Activated CD8-positive, alpha-beta memory T cell treated with anti-CD3 and anti-CD28 coated beads for 48 hours (primary cell): ENCODE results near the gene SULT1C2.

Experiments used
- DNase-seq, 3 experiments: peaks; one replicate each; pipeline ENCODE4 v3.0.0-alpha.2; 2020; ENCODE audit warnings: low read depth in 2 of 3, low spot score in 2 of 3

SULT1C2 gene

DNA sequence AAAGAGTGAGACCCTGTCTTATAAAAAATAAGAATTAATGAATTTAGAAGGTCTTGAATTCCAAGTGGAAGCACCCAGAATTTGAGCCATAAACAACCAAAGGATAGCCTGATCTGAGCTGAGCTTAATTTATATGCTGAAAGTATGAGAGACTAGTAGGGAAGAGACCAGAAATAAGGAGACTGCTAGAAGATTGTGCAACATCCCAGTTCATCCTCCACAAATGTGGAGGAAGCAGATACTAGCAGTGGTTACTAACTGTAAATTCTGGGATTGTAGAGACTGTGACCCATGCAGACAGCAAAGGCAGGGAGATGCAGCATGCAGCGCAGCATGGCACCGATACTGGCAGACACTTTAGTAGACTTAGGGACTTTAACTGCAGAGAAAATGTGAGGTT lies 1.5 kb upstream of the SULT1C2 start:
- no peak for DNase-seq

DNA sequence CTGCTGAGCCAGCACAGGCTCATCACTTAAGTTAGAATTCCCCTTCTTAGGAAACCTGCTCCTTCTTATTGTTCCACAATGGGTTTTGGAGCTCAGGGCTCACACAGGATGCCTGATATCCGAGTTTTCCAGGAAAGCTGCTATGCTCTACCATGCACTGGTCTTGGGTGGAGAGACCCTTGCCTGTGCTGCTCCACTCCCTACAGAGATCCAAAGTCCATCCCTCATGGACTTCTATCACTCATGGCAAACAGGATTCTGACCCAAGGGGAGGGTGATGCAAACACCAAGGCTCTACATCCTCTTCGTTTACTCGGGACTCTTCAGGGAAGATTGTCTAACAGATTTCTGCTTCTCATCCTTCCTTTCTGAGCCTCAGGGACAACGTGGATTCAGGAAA lies 5.2 kb downstream of the SULT1C2 start:
- DNase-seq, result no peak

DNA sequence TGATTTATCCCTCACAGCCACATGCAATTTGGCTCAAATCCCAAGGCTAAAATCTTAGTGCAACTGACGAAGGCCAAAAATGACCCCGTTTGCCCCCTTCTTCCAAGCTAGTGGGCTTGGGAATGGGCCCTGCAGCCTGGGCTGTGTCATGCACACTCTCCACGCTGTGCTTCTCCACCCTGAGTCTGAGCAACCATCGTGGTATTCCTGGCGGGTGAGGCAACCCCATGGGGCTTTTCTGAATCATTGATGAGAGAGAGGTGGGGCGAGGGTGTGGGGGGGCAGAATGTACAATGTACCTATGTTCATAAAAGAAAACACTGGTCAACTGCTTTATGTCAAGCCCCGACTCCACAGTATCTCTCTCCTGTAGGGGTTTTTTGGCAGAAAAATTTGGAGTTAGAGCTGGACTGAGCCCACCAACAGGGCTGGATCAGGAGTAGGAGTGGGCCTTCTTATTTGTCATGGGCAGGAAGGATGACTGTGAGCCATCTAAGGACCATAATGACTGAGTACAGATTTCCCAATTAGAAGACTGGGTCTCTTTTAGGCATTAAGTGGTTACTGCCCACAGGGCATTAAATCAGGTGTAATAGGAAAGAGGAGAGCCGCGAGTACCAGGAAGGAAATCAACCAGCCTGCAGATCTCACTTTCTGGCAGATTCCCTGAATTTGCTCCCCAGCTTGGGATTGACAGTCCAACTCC lies 8.9 kb downstream of the SULT1C2 start:
- DNase-seq, result no peak

DNA sequence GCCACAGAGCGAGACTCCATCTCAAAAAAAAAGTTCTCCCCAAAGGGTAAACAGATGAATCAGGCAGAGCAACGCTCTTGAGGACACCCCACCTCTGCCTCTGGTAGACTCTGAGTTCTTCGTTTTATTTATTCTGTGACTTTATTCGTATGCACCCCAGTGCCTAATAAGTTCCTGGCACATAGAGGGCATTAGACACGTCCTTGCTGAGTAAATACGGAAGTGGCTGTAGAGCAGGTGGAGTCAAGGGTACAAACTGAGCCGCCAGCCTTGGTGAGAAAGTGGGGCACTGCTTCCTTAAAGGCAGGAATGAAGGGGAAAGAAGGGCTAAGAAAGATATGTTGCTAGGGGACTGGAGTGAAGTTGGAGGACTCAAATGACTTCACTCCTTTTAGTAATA lies 12.9 kb downstream of the SULT1C2 start:
- DNase-seq, result no peak

DNA sequence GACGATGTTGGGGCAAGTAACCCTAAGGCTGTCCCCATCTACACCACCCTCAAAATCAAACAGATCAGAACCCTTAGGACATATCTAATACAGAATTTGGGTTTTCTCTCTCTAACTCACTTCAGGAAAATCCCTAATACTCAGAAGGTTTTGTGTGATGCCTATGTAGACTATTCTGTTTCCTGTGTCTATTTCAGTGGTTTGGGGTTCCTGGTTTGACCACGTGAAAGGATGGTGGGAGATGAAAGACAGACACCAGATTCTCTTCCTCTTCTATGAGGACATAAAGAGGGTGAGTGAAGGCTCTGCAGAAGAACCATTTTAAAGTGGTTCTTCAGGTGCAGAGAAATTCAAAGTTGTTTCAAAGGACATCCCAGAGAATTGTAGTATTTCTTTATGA lies 16.3 kb downstream of the SULT1C2 start:
- no peak for DNase-seq

DNA sequence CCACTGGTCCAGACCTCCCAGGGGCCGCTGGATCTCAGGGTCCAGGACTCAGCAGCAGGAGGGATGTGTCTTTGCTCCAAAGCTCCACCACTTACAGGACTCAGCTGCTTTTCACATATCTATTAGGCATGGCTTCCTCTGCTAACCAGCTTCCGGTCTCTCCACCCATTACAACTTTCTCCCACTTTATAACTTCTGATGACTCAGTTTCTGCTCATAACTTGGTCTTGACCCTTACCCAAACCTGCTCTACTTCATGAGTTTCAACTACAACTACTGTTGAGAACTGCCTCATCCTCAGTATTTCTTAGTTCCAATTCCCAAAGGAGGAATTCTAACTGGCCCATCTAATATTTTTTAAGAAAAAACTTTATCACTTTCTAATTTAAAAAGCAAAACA lies 17.2 kb downstream of the SULT1C2 start:
- DNase-seq, result no peak

DNA sequence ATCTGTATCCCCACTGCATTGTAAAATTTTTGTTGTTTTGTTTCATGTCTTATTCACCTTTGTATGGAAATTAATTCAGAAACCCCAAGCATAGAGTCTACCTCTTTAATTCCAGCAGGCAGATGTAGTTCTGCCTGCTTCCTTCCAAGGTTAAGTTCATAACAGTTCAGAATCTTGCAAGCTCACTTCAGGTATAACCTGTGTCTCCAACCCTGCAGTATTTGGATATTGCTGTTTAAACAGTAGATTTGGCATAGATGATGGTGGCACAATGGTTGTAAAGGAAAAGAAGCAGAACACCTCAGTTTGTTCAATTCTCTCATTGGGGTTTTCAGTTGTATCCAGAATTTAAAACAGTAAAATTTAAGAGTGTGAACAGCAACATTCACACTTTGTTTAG lies 21.2 kb downstream of the SULT1C2 start:
- DNase-seq, result no peak

DNA sequence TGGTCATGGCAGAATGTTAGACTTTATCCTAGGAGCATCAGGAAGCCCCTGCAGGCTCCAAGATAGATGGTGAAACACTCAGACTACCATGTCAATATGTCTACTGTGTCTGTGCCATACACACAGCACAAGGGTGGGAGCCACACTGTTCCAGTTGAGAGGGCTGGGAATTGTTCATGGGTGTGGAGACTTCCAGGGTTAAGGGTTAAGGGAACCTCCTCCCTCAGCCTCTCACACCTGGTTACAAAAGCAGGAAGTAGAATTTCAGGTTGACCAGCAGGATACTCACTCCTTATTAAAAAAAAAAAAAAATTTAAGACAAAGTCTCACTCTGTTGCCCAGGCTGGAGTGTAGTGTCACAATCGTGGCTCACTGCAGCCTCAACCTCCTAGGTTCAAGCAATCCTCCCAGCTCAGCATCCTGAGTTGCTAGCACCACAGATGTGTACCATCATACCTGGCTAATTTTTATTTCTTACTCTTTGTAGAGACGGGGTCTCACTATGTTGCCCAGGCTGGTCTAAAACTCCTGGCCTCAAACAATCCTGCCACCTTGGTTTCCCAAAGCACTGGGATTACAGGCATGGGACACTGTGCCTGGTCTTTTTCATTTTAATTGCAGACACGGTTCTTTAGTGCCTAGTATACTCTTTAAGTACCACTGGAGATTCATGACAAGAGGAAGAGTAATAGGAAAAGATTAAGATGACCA lies 26.0 kb downstream of the SULT1C2 start:
- no peak for DNase-seq

DNA sequence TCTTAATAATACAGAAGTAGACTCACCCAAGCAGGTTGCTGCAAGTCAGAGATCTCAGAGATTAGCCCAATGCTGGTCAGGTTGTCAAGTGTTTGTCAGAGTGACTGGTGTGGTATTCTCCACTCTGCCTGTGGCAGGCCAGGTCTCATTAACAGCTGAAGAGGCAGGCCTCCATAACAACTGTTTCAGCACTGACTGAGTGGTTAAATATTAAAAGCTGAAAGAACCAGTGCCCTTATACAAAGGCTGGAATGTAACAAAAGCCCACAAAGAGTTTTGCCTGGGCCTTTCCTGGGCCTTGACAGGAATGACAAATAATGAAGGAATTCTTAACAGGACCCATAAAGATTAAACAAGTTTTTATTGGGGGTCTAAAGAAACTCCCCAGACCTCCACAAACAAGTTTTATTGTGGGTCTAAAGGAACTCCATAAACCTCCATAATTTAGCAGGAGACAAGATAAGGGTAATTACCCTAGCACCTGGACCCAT lies 26.8 kb downstream of the SULT1C2 start:
- DNase-seq, result no peak

DNA sequence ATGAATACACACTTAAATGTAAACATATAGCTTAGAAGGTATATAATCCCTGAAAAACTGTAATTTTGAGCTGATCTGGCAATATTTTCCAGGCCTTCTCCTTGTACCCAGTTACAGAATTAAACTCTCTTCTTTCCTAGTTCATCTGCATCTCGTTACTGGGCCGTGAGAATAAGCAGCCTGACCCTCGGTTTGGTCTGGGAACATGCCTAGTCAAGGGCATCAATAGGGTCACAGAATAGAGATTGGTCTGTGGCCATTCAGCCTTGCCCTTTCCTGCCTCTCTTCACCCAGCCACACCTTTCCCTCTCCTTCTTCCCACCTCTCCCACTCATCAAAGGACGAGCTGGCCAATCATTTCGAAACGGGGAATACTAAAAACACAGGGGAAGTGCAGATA lies 27.3 kb downstream of the SULT1C2 start:
- no peak for DNase-seq

DNA sequence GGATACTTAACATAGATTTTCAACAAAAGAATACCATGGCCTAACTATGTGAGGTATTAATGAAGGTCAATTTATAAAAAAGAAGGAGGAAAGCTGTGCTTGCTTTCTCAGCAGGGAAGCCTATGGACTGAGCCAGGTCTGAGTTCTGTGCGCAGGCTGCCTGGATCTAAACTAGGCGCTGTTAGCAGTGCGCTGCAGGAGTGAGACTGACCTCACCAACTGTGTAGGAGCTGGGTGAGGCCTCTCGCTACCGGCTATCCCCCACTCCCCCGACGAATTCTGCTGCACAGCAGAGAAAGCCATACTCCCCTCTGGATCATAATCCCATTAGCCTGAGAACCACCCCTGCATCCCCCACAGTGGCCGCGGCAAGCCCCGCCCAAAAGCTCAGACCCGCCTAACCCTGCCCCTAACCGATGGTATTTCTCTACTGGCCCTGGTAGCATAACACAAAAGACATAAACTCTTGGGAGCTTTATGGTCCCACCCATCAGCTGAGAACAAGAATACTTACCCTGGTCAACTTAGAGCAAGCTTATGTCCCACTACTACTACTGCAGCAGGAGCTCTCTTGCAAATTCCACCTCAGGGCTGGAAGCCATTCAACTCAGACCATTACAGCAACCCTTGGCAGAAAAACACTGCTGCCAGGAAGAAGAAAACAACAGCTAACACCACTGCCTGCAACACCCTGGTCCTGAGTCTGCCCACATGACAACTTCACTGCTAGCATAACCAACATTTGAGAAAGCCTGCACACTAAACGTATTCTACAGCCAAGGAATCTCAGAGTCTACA lies 28.0 kb downstream of the SULT1C2 start:
- DNase-seq, result no peak

DNA sequence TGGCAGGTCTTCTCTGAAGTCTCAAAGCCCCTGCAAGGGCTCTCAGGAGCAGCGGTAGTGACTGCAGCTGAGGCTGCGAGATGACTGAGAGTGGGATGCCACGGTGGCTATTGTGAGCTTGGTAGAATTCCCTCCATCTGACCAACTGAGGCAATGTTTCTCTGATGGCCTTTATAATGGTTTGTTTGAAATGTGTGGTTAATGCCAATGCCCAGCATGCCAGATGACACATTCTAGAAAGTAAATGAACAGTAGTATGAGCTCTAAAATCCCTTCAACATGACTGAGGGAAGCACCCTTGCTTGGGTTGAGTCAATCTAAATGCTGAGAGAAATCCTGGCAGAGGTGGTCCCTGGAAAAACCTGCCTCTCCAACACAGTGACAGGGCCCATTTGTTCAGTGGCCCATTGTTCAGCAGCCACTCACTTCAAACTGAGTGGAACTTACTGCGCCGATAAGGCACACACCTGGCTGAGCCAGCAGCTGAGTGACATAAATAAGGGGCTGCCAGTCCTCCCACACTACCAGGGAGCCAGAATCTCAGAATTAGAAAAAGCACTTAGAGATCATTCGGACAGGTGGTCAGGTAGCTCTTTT lies 31.7 kb downstream of the SULT1C2 start:
- DNase-seq, result no peak

DNA sequence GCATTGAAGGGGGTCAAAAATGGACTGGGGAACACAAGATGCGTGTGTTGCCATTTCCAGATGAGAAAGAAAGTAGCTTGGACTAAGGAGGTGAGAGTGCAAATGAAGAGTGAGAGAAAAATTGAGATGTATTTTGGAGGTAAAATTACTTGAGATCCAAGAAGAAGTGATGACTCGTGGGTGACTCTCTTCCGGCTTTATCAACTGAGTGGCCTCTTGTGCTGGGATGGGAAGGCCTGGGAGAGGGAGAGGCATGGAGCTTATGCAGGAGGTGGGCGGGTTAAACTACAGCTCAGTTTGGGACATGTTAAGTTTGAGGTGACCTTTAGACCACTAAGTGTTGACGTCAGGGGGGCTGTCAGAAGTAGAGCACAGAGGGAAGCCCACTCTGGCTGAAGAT lies 34.9 kb downstream of the SULT1C2 start:
- DNase-seq, result no peak

DNA sequence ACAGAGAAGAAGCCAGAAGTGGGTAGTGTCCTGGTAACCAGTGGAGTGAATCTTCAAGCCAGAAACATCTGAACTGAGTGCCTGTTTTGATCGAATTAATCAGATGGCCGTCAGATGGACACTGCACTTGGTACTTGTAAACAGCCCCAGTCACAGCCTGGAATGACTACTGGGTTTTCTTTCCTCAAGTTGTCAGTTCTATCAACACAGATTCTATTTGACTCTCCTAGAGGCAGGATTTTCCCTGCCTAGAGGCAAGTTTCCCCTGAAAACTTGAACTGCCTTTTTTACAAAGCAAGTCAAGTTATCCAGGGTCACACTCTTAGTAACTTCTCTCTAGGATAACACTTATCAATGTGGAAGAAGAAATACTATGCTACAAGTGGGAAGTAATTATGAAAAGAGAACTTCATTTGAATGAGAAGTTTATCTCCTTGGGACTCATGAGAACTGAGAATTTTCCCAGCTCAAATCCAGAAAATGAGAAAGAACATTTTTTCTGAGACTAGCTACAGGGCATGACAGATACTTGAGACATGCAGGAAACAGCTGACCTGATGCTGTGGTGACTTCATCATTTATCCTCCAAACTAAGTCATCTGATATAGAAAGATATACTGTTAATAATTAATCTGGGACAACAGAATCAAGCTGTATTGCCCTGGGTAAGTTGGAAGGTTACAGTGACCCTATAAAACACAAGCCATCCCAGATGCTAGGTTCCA lies 36.0 kb downstream of the SULT1C2 start:
- no peak for DNase-seq

DNA sequence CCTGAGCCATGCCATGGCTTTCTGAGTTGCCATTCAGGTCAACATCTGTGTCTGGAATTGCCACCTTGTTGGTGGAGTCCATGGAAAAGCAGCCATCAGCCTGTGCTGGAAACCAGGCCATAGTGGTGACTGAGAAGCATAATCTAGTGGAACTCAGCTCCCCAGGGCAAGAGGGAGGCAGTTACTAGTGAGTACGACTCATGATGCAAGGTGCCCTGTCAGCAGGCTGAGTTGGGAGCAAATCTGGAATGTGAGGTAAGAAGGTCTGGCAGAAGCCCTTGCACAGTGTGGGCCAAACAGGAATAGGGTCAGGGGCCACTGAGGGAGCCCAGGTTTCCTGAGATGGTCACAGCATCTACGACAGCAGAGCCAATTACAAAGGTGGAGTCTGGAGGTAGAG lies 37.1 kb downstream of the SULT1C2 start:
- DNase-seq, result no peak

DNA sequence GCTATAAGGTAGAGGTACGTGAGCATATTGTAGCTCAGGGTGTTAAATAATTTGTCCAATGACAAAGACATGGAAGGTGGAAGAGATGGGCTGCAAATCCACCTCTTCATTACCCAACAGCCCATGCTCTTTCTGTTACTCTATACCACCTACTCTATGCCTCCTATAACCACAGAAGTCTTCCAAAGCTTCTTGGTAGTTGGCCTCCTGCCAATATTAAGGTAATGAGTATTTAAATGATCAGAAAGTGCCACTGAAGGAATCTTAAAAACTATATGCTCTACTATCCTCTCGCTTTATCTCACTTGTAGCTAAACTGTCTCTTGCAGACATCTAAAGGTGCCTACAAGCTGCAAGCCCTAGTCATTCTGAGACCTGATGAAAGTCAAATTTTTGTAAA lies 41.1 kb downstream of the SULT1C2 start:
- DNase-seq, result no peak

DNA sequence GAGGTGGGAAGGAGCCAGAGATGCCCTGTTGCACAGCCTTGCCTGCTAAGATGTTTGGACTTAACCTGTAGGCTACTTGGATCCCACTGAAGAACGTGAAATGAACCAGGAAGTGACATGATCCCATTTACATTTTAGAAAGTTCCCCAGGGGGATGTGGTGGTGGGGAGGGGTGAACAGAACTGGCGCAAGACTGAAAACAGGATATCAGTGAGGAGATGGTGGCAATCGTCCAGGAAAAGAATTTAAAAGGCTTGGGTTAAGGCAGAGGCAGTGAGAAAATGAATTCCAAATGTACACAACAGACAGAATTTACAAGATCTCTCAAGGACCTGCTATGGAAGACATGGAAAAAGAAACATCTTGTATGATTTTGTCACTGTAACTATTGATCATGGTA lies 42.3 kb downstream of the SULT1C2 start:
- no peak for DNase-seq

DNA sequence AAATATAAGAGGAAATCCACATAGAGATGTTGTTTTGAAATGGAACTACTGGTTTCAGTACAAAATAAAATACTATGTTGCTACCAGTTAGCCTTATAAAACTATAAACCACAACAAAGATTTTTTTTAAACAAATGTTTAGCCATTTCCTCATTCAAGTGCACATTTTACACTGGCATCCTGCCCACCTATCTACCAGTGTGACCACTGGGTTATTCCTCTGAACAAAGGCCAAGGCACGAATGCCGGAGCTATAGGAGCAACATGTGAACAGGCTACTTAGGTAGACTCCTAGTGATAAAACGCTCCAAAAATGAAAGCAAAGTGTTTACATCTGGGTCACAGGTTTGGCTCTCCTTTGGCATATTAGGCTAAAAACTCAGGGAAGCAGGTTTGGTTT lies 57.3 kb downstream of the SULT1C2 start:
- DNase-seq, result no peak

DNA sequence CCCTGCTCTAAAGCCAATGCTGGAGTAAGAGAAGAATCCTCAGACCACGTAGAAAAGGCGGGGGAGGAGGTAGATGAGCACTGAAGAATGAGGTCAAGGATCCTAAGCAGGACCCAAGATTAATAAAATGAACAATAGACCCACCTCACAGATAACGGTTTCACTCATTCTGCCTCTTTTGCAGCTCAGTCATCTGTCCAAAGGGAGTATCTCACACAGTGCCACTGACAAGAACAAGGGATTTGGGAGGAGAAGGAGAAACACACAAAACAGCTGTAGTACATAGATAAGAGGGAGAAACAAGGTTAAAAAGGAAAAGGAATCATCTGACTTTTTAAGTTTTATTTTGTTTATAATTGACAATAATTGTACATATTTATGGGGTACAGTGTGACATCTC lies 58.1 kb downstream of the SULT1C2 start:
- no peak for DNase-seq

DNA sequence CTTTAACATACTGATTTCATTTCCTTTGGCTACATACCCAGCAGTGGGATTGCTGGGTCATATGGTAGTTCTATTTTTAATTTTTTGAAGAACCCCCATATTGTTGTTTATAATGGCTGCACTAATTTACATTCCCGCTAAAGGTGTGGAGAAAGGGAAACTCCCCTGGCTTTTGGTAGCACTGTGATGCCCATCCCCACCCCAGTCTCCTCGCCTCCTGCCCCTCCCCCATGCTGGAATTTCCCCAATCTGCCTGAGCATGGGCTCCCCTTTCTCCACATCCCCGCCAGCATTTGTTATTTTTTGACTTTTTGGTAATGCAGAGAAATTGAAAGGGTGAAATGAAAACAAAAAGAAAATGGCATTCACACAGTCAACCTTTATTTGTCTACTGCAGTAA lies 59.1 kb downstream of the SULT1C2 start:
- DNase-seq, result no peak
